DMS 273 treated with DMSO at 0.1 percent for 48 hours (cell line): ENCODE measurements around the gene SASH1.

ENCODE experiments used
- DNase-seq: peaks from one replicate; lab custom pipeline; 2025; lab: John Stamatoyannopoulos, UW

SASH1 gene

DNA sequence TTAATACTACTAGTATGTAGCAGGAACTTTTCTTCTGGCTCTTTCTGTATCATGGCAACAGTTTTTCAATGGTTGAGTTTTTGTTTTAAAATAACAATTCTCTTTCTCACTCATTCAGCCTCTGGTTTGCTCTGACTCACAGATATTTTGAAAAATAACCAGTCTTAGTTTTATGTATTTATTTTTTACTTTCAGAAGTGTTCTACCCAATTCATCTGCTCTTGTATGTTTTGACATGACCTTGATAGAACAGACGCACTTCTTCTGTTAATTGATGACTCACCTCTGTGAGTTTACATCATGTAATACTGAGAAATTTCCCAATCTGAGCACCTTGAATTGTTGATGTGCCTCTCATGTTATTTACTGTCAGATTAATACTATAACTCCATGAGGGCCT, 178.9 kb downstream of the SASH1 start:
- DNase-seq, result no peak

DNA sequence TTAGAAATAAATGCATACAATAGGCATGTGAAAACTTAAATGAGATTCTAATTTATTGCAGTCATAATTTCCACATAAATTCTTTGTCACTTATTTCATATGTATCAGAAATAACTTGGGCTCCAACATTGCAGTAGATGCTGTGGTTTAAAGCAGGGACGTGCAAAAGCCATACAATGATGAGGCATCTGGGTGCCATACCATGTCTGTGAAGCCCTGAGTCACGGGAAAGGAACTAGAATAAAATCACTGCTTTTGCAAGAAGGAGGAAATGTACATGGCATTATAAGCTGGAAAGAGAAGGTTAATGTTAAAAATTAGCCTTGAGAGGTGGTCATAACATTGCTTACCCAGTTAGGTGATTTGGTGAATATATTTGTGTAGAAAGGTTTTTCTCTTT, 180.4 kb downstream of the SASH1 start:
- no peak for DNase-seq

GRCh38 chr6:148523551-148523950, 180.9 kb downstream of the SASH1 start:
- DNase-seq, result no peak

DNA sequence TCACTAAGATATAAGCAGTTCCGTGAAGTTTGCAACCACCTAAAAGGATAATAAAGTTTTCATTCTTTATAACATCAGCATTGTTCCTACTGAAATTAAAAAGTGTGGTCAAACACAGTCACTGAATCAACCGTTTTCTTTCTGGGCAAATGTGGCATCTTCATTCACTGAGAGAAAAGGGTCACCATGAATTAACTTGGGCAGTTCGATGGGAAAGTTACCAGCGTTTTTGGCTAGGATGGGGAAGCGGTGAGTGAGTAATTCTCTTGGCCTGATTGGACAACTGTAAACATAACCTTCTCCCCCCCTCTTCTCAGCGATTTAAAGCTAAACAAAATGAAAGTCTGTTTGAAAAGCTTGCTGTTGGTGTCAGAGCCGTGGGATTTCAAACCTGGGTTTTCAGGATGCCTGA, 181.8 kb downstream of the SASH1 start:
- DNase-seq, result no peak

GRCh38 chr6:148524976-148525375, 182.3 kb downstream of the SASH1 start:
- no peak for DNase-seq

DNA sequence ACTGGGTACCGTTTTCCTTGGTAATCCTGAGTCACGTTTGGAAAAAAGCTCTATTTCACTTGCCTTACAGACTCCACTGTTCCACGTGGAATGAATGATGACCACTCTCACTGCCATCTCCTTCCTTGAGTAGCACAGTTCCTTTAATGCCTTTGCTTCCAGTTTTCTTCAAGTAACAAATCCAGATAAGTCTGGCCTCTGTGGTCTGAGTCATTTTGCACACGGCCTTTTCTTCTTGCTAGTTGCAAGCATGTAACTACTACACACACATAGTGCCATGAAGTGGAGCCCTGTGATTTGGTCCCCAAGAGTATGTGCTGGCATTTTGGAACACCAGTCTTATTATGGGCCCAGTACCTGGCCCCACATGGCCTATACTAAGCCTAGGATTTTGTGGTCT, 182.8 kb downstream of the SASH1 start:
- no peak for DNase-seq

DNA sequence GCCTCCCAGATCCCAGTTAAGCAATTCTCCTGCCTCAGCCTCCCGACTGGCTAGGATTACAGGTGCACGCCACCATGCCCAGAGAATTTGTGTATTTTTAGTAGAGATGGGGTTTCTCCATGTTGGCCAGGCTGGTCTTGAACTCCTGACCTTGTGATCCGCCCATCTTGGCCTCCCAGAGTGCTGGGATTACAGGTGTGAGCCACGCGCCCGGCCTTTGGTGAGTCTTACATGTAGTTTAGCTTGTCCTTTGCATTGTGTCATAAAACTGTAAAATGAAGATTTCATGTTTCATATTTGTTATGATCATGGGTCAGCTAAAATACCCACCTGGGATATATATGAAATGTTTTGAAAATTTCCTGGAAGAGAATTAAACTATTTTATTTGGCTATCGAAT, 183.5 kb downstream of the SASH1 start:
- DNase-seq, result no peak

GRCh38 chr6:148528292-148528691, 185.7 kb downstream of the SASH1 start:
- no peak for DNase-seq

- no peak for DNase-seq
Measured at GRCh38 chr6:148529010-148529409, 186.4 kb downstream of the SASH1 start.

DNA sequence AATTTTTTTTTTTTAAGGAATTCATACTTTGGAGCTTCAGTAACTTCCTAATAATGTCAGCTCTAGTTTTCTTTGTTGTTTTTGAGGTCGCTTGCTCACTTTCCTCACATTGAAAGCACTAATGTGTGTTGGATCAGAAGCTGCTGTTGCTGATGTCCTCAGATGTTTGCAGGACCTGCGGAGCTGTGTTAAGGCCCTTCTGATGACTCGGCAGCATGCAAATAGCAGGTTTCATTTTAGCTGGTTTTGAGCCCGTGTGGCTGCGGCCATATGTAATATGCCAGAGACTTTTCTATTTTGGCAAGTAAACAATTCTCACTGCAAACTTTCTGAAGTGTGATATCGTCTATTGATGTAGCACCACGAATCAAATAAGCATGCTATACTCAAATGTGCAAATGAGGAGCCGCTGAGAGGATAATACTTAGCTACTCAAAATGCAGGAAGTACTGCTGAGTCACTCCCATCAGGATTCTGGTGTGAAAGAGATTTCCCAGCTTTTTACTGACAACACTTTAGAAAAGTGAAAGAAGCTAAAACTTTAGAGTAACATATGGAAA, 187.8 kb downstream of the SASH1 start:
- DNase-seq, result no peak

- DNase-seq, result no peak
Measured at GRCh38 chr6:148530976-148531375, 188.3 kb downstream of the SASH1 start.

DNA sequence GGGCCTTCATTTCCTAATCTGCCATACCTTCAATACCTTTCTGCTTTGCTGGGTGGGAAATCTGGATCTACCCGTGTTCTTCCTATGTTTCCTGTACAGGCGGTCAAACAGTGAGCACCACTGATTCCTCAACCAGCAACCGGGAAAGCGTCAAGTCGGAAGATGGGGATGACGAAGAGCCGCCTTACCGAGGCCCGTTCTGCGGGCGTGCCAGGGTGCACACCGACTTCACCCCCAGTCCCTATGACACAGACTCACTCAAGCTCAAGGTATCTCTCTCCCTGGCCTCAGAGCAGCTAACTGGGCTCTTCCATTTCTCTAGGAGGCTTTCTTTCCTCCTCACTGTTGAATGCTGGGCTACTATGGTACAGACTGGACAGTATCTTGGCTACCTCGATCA, 190.1 kb downstream of the SASH1 start:
- no peak for DNase-seq

- DNase-seq, result no peak
Measured at GRCh38 chr6:148533309-148534107, 190.9 kb downstream of the SASH1 start.

DNA sequence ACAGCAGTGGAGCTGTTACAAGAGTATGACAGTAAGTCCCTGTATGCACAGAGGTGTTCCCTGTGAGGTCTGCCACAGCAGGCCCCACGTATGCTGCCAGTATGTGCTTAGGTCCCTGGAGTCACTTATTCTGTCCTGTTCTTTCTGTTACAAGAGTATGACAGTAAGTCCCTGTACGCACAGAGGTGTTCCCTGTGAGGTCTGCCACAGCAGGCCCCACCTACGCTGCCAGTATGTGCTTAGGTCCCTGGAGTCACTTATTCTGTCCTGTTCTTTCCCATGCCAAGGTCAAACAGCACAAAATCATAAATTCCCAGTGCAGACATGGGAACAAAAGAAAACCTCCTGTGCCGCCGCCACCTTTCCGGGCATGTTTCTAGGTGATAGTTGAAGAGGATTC, 192.2 kb downstream of the SASH1 start:
- DNase-seq, result no peak

GRCh38 chr6:148535381-148535780, 192.7 kb downstream of the SASH1 start:
- DNase-seq, result no peak

- no peak for DNase-seq
Measured at GRCh38 chr6:148535976-148536375, 193.3 kb downstream of the SASH1 start.

DNA sequence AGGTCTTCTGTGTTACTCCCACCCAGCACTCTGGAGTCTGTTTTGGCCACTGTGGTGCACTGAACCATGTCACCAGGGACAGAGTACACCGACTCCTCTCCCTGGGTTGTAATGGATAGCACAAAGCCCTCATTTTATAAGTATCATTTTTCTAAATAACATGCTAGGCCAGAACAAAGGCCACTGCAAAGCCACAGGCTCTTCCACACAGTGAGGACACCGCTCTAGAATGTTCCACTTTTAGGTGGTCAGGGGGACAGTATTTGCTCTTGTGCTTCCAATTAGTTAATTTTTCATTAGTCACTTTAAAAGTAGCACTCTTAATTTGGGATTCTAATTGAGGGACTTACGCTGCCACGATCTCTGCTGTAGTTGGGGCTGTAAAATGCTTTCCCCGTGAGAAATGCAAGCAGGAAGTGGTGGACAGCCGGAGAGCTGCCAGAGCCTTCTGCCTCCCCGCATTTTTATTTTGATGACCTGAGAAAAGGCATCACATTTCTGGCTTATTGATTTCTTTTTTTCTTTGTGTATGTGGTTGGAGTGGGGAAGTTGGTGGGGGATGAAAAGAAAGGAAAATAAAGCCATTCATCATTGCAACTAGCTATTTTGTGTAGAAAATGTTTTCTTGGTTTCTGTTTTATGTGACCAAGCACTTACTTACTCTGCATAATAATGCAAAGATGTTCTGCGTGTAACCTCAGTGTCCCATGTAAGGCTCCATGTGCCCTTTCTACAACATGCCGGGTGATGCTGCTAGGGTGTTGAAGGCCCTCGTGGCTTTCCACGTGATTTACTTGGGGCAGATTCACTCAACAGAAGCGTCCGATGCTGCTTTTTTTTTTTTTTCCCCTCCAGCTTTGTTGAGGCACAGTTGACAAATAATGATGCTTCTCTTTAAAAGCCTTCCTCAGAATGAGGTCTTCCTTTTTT, 195.9 kb downstream of the SASH1 start:
- no peak for DNase-seq

GRCh38 chr6:148543540-148543939, 200.9 kb downstream of the SASH1 start:
- no peak for DNase-seq

DNA sequence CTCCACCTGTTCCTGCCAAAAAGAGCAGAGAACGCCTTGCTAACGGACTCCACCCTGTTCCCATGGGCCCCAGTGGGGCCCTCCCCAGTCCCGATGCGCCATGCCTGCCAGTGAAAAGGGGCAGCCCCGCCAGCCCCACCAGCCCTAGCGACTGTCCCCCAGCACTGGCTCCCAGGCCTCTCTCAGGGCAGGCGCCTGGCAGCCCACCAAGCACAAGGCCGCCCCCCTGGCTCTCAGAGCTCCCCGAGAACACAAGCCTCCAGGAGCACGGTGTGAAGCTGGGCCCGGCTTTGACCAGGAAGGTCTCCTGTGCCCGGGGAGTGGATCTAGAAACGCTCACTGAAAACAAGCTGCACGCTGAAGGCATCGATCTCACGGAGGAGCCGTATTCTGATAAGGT, 201.8 kb downstream of the SASH1 start:
- DNase-seq, result no peak

GRCh38 chr6:148545901-148546300, 203.3 kb downstream of the SASH1 start:
- DNase-seq, result no peak

GRCh38 chr6:148547110-148547509, 204.5 kb downstream of the SASH1 start:
- DNase-seq, result no peak

GRCh38 chr6:148548065-148548748, 205.6 kb downstream of the SASH1 start:
- no peak for DNase-seq
